BJ (cell line): Measurements from ENCODE around the gene SYT5. TPM values are rescaled to one million over a fixed set of nuclear protein-coding genes. Genes with fewer than 3 reads are reported as not detected.

Source experiments
- CTCF ChIA-PET: fragments of 350-600 bp; formaldehyde crosslinking; extraction: SDS; loops from one replicate; lab custom pipeline; 2021; ENCODE audit warnings: antibody characterized with exemption, inconsistent platforms; lab: Yijun Ruan, JAX
- POLR2A ChIA-PET: fragments of 300-600 bp; sonication (Branson Sonifier 250); formaldehyde crosslinking; extraction: SDS; loops from one replicate; lab custom pipeline; 2021; ENCODE audit warnings: antibody characterized with exemption; lab: Charles Lee
- DNase-seq: peaks from one replicate; pipeline ENCODE4 v3.0.0-alpha.2; 2011; ENCODE audit warnings: low read depth
- H3K27me3 ChIP-seq: 2 replicates; pipeline ENCODE4 v1.6.0; 2011; ENCODE audit warnings: low read length; ENCODE audit not compliant: control insufficient read depth, insufficient read depth
- H3K36me3 ChIP-seq: 2 replicates; pipeline ENCODE4 v1.5.1; 2011; ENCODE audit warnings: low read length; ENCODE audit not compliant: control insufficient read depth, insufficient read depth
- H3K4me3 ChIP-seq: 2 replicates; pipeline ENCODE4 v1.5.1; 2011; ENCODE audit warnings: low read depth, mild to moderate bottlenecking, control low read depth, low read length
- CTCF ChIP-seq: IDR thresholded peaks from 2 replicates; pipeline ENCODE4 v1.5.1; 2011; ENCODE audit warnings: low read depth, mild to moderate bottlenecking, control low read depth, inconsistent platforms, low read length, moderate library complexity; ENCODE audit not compliant: insufficient read depth
- polyA plus RNA-seq: library from polyadenylated mRNA; depleted of rRNA; stranded (reverse); fragments of >200 nt; gene quantifications from 2 replicates; pipeline ENCODE4 v1.2.3, GENCODE V29; 2011

SYT5 gene
- polyA plus RNA-seq, 1 experiment: 0.47 TPM

- CTCF ChIA-PET: interaction anchor here (0.6 kb wide), 1 partner anchor 122 kb away, joined by 4 read pairs; no protein-coding TSS in a partner anchor
- no peak for TF ChIP-seq CTCF
- H3K27me3 ChIP-seq: peaks cover 3% of the 10 kb centered on the region; the same call in 1 of the 2 replicates
Measured at GRCh38 chr19:55178781-55179599, 1.1 kb downstream of the SYT5 start.

GRCh38 chr19:55176076-55176475, 4.0 kb downstream of the SYT5 start:
- DNase-seq: no peak
- peaks cover 1% of the 10 kb centered on the region; the same call in 1 of the 2 replicates for H3K27me3 ChIP-seq
- no peak overlapping the region for H3K4me3 ChIP-seq
- CTCF ChIA-PET: interaction anchor here (2.1 kb wide), 1 partner anchor 35 kb away, joined by 5 read pairs; no protein-coding TSS in a partner anchor
- no peak for TF ChIP-seq CTCF
- POLR2A ChIA-PET: interaction anchor here (0.6 kb wide), 1 partner anchor 1046 kb away, joined by 3 read pairs; no protein-coding TSS in a partner anchor
- H3K36me3 ChIP-seq: no peaks in the 10 kb centered on the region

More at GRCh38 chr19:55178781-55179599, 1.1 kb downstream of the SYT5 start:
- DNase-seq: no peak
- Histone ChIP-seq H3K4me3 (peak overlapping the region; percentile 36), H3K36me3 (no peaks in the 10 kb centered on the region)
- POLR2A ChIA-PET: no interaction called here

- Histone ChIP-seq H3K27me3 (no peaks in the 10 kb centered on the region), H3K36me3 (no peaks in the 10 kb centered on the region), H3K4me3 (no peak overlapping the region)
- CTCF ChIA-PET: interaction anchor here (2.1 kb wide), 1 partner anchor 34 kb away, joined by 5 read pairs; no protein-coding TSS in a partner anchor
- TF ChIP-seq CTCF: no peak
- DNase-seq: no peak
- POLR2A ChIA-PET: no interaction called here
Measured at GRCh38 chr19:55175117-55175867, 4.8 kb downstream of the SYT5 start.

GRCh38 chr19:55174425-55175116, 5.5 kb downstream of the SYT5 start:
- no peak for DNase-seq
- Histone ChIP-seq H3K36me3 (no peaks in the 10 kb centered on the region), H3K27me3 (0 out of 2 replicates have a peak, but pooled peaks cover 2% of the 10 kb centered on the region), H3K4me3 (no peak overlapping the region)
- TF ChIP-seq CTCF: no peak
- ChIA-PET POLR2A (no interaction called here), CTCF (interaction anchor here (1.0 to 2.1 kb wide), 2 partner anchors 33 to 118 kb away, joined by 3 to 5 read pairs; no protein-coding TSS in a partner anchor)
